Trophoblast cell (in vitro differentiated cells and primary cell): ENCODE results near the gene PRUNE2.

ENCODE experiments used
- DNase-seq, 2 donors: peaks; one replicate each; pipeline ENCODE4 v3.0.0-alpha.2; 2016
- H2AFZ ChIP-seq: 2 replicates; pipeline ENCODE4 v1.6.1; 2013; ENCODE audit warnings: low read length, moderate library complexity, mild to moderate bottlenecking; ENCODE audit not compliant: insufficient read depth, poor library complexity
- H2AK5ac ChIP-seq: 2 replicates; pipeline ENCODE4 v1.6.1; 2013; ENCODE audit warnings: mild to moderate bottlenecking, low read length
- H2BK120ac ChIP-seq: 2 replicates; pipeline ENCODE4 v1.6.1; 2013; ENCODE audit warnings: low read length, mild to moderate bottlenecking, moderate library complexity; ENCODE audit not compliant: insufficient read depth, poor library complexity
- H2BK12ac ChIP-seq: 2 replicates; pipeline ENCODE4 v1.6.1; 2013; ENCODE audit warnings: mild to moderate bottlenecking, low read length, moderate library complexity
- H2BK5ac ChIP-seq: 2 replicates; pipeline ENCODE4 v1.6.1; 2013; ENCODE audit warnings: low read length, low read depth, moderate library complexity, mild to moderate bottlenecking; ENCODE audit not compliant: poor library complexity
- H3K14ac ChIP-seq: 2 replicates; pipeline ENCODE4 v1.6.1; 2013; ENCODE audit warnings: mild to moderate bottlenecking, low read length
- H3K18ac ChIP-seq: 2 replicates; pipeline ENCODE4 v1.6.1; 2013; ENCODE audit warnings: mild to moderate bottlenecking, low read length
- H3K23ac ChIP-seq: 2 replicates; pipeline ENCODE4 v1.6.1; 2013; ENCODE audit warnings: low read length
- H3K27ac ChIP-seq: 2 replicates; pipeline ENCODE4 v1.5.1; 2013; ENCODE audit warnings: low read depth, mild to moderate bottlenecking, inconsistent platforms, low read length, moderate library complexity
- H3K27me3 ChIP-seq: 2 replicates; pipeline ENCODE4 v1.6.1; 2013; ENCODE audit warnings: inconsistent platforms, mild to moderate bottlenecking, low read length, moderate library complexity; ENCODE audit not compliant: insufficient read depth
- H3K36me3 ChIP-seq, 2 experiments: 1 replicate in 1 of 2; 2 replicates in 1 of 2; pipeline ENCODE4 v1.6.1; 2013; ENCODE audit warnings: low read length in 2 of 2, mild to moderate bottlenecking in 2 of 2, moderate library complexity in 1 of 2; ENCODE audit not compliant: insufficient read depth in 2 of 2, control insufficient read depth in 1 of 2
- H3K4ac ChIP-seq: 2 replicates; pipeline ENCODE4 v1.6.1; 2013; ENCODE audit warnings: low read depth, mild to moderate bottlenecking, low read length, moderate library complexity
- H3K4me1 ChIP-seq, 2 experiments: 1 replicate in 1 of 2; 2 replicates in 1 of 2; pipeline ENCODE4 v1.6.1; 2013; ENCODE audit warnings: low read length in 2 of 2, mild to moderate bottlenecking in 2 of 2, moderate library complexity in 1 of 2; ENCODE audit not compliant: insufficient read depth in 2 of 2, control insufficient read depth in 1 of 2
- H3K4me2 ChIP-seq: 2 replicates; pipeline ENCODE4 v1.6.1; 2013; ENCODE audit warnings: inconsistent platforms, mild to moderate bottlenecking, low read length, moderate library complexity
- H3K4me3 ChIP-seq: 2 replicates; pipeline ENCODE4 v1.5.1; 2013; ENCODE audit warnings: mild to moderate bottlenecking, low read depth, low read length, inconsistent platforms
- H3K79me1 ChIP-seq: one replicate; pipeline ENCODE4 v1.6.1; 2013; ENCODE audit warnings: low read length
- H3K79me2 ChIP-seq: 2 replicates; pipeline ENCODE4 v1.6.1; 2013; ENCODE audit warnings: low read length, mild to moderate bottlenecking; ENCODE audit not compliant: control insufficient read depth, insufficient read depth, poor library complexity
- H3K9ac ChIP-seq: 2 replicates; pipeline ENCODE4 v1.6.1; 2013; ENCODE audit warnings: mild to moderate bottlenecking, low read length
- H3K9me3 ChIP-seq: 2 replicates; pipeline ENCODE4 v1.6.1; 2013; ENCODE audit warnings: low read depth, mild to moderate bottlenecking, control low read depth, inconsistent platforms, low read length; ENCODE audit not compliant: insufficient read depth
- H4K12ac ChIP-seq: 2 replicates; pipeline ENCODE4 v1.6.1; 2013; ENCODE audit warnings: low read depth, mild to moderate bottlenecking, low read length, moderate library complexity
- H4K8ac ChIP-seq: 2 replicates; pipeline ENCODE4 v1.6.1; 2013; ENCODE audit warnings: low read depth, mild to moderate bottlenecking, low read length, moderate library complexity
- H4K91ac ChIP-seq: one replicate; pipeline ENCODE4 v1.6.1; 2013; ENCODE audit warnings: low read depth, mild to moderate bottlenecking, low read length, moderate library complexity
- WGBS: extraction: QIAGEN DNeasy Blood & Tissue Kit; methylation state at CpG from one replicate; pipeline ENCODE4 v1.1.7; 2013; ENCODE audit warnings: missing lambda C conversion rate; ENCODE audit not compliant: insufficient read length, insufficient coverage; ENCODE audit errors: extremely low coverage; 5-methylcytosine and 5-hydroxymethylcytosine counted together

The PRUNE2 gene

DNA sequence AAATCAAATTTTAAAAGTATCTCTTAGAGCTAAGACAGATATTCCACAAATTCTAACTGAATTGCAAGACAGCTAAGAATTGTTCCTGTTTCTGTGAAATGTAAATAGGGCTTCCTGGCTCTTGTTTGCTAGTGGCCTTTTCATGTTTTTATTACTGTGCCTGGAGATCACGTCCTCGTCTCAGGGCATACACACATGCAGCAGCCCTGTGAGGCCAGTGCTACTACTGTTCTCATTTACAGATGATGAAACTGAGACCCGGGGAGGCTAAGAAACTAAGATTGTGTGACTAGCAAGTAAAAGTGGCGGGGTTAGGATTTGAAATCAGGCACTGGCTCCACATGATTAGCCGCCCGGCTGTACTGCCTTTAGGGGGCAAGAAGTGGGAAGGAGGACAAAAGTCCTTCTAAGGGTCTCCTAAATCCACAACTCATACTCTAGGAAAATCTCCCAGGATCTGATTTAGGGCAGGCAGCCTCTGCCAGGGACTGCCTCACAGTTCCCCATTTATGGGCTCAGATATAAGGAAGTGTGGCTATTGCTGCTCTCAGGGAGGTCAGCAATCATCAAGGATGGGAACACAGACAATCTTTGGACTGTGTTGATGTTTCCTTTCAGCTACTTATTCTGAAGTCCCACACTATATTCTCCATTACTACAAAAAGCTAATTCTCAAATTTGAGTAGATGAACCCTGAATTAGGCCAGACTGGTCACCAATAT lies 7.9 kb downstream of the PRUNE2 start:
- Histone ChIP-seq H3K23ac (no peak overlapping the region), H3K4me1 (no peaks in the 10 kb centered on the region)

DNA sequence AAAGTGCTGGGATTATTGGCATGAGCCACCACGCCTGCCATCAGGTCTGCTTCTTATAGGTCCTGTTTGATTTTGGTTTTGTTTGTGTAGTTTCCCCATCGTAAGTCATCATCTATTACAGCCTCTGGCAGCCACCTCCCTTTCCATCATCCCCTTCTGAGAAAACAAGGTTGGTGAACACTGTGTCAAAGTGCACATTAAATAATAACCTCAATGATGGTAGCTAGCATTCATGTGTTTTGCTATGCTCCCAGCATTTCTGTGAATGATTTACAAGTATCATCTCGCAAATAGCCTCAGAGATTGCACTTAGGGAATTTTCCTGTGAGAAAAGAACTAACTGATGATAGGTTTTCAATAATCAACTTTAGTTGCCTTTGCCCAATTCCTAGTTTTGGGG lies 9.9 kb downstream of the PRUNE2 start:
- Histone ChIP-seq H3K4me2 (no peak overlapping the region), H3K79me1 (no peaks in the 10 kb centered on the region), H3K4me3 (no peak overlapping the region), H3K4me1 (no peaks in the 10 kb centered on the region), H3K27me3 (no peaks in the 10 kb centered on the region), H3K27ac (no peak overlapping the region), H2AFZ (no peak overlapping the region), H3K9me3 (no peaks in the 10 kb centered on the region), H2AK5ac (no peak overlapping the region), H3K79me2 (no peaks in the 10 kb centered on the region), H2BK12ac (no peak overlapping the region), H3K23ac (no peak overlapping the region), H3K14ac (no peak overlapping the region), H3K9ac (no peak overlapping the region), H4K8ac (no peak overlapping the region), H4K12ac (no peak overlapping the region), H2BK120ac (no peak overlapping the region), H2BK5ac (no peak overlapping the region), H3K18ac (no peak overlapping the region), H3K36me3 (no peaks in the 10 kb centered on the region), H4K91ac (no peak overlapping the region), H3K4ac (no peak overlapping the region)
- no CpG with 5 or more reads among the region's 3 CpGs for WGBS
- no peak for DNase-seq

More for the DNA sequence above, 7.9 kb downstream of the PRUNE2 start:
- Histone ChIP-seq H3K9ac (no peak overlapping the region), H3K14ac (no peak overlapping the region), H2AFZ (no peak overlapping the region), H3K79me1 (no peaks in the 10 kb centered on the region), H4K8ac (no peak overlapping the region), H4K12ac (no peak overlapping the region), H2BK12ac (no peak overlapping the region), H3K4me3 (no peak overlapping the region), H4K91ac (no peak overlapping the region), H2BK120ac (no peak overlapping the region), H2BK5ac (no peak overlapping the region), H3K9me3 (no peaks in the 10 kb centered on the region), H2AK5ac (no peak overlapping the region), H3K4me2 (no peak overlapping the region), H3K18ac (no peak overlapping the region), H3K4ac (no peak overlapping the region), H3K79me2 (no peaks in the 10 kb centered on the region), H3K27me3 (no peaks in the 10 kb centered on the region), H3K27ac (no peak overlapping the region), H3K36me3 (no peaks in the 10 kb centered on the region)
- WGBS = no CpG with 5 or more reads among the region's 6 CpGs
- no peak for DNase-seq

DNA sequence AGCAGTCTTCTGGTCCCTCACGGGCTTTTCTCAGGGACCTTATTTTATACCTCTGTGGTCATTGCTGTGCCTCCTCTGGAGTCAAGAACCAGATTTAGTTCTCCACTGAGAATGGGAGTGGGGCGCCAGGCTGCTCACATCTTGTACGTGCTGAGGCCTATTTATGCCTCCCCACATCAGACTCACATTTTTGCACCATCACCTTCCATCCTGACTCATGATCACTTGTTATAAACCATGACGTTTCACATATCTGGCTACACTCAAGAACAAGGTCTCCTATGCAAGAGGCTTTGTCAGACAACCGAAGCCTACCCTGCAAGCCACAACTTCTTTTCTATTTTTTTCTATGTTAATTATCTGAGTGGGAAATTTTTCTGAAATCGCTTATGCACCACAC lies 10.7 kb downstream of the PRUNE2 start:
- no peak overlapping the region for H3K18ac ChIP-seq
- no peak overlapping the region for H3K4me2 ChIP-seq
- no peak overlapping the region for H4K12ac ChIP-seq
- H2BK12ac ChIP-seq = no peak overlapping the region
- DNase-seq = no peak
- no peak overlapping the region for H3K4me3 ChIP-seq
- WGBS = no CpG with 5 or more reads among the region's 6 CpGs
- H4K91ac ChIP-seq = no peak overlapping the region
- no peaks in the 10 kb centered on the region for H3K9me3 ChIP-seq
- H3K4ac ChIP-seq = no peak overlapping the region
- H4K8ac ChIP-seq = no peak overlapping the region
- H3K79me2 ChIP-seq = no peaks in the 10 kb centered on the region
- no peak overlapping the region for H2AK5ac ChIP-seq
- no peak overlapping the region for H2BK5ac ChIP-seq
- no peaks in the 10 kb centered on the region for H3K4me1 ChIP-seq
- no peak overlapping the region for H2AFZ ChIP-seq
- H3K14ac ChIP-seq = no peak overlapping the region
- no peak overlapping the region for H3K9ac ChIP-seq
- H3K27ac ChIP-seq = no peak overlapping the region
- no peak overlapping the region for H3K23ac ChIP-seq
- no peak overlapping the region for H2BK120ac ChIP-seq
- H3K27me3 ChIP-seq = no peaks in the 10 kb centered on the region
- H3K36me3 ChIP-seq = no peaks in the 10 kb centered on the region
- no peaks in the 10 kb centered on the region for H3K79me1 ChIP-seq

DNA sequence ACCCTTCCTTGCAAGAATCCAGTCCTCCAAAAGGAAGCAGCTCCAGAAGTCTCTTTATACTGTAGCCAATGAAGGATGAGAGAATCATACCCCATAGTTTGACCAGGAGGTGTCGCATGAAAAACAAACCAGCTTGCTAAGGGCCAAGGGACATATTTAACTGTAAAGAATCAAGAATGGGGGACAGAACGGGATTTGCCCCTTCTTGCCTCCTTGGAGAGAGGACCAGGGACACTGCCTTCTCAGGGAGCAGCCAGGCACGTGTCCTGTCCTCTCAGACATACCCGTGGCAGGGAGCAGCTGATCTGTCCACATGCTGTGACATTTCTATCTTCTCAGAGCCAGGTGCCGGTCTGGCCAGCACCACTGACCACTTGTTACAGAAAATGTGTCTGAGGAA lies 11.7 kb downstream of the PRUNE2 start:
- H3K27me3 ChIP-seq = no peaks in the 10 kb centered on the region
- H3K9me3 ChIP-seq = no peaks in the 10 kb centered on the region
- H3K23ac ChIP-seq = no peak overlapping the region
- no peak overlapping the region for H2AK5ac ChIP-seq
- no peak overlapping the region for H2AFZ ChIP-seq
- no peaks in the 10 kb centered on the region for H3K79me1 ChIP-seq
- H3K18ac ChIP-seq = no peak overlapping the region
- no peaks in the 10 kb centered on the region for H3K36me3 ChIP-seq
- H3K4ac ChIP-seq = no peak overlapping the region
- no peak overlapping the region for H3K27ac ChIP-seq
- no CpG with 5 or more reads among the region's 5 CpGs for WGBS
- H3K9ac ChIP-seq = no peak overlapping the region
- H3K14ac ChIP-seq = no peak overlapping the region
- no peak overlapping the region for H4K91ac ChIP-seq
- H4K12ac ChIP-seq = no peak overlapping the region
- no peak overlapping the region for H2BK120ac ChIP-seq
- no peaks in the 10 kb centered on the region for H3K4me1 ChIP-seq
- DNase-seq = peak in 1 of 2 donors; percentile 30
- H4K8ac ChIP-seq = no peak overlapping the region
- H3K79me2 ChIP-seq = no peaks in the 10 kb centered on the region
- no peak overlapping the region for H3K4me3 ChIP-seq
- no peak overlapping the region for H2BK5ac ChIP-seq
- H2BK12ac ChIP-seq = no peak overlapping the region
- H3K4me2 ChIP-seq = no peak overlapping the region
